Stomach smooth muscle (tissue), 2 donors: ENCODE data around the gene DNM2.
"Not testable (repeated sequence)": the region's sequence is repeated elsewhere in the genome, so short reads cannot be mapped to it uniquely, and the experiment has no call there.

Experiments
- H3K27ac ChIP-seq: one replicate; pipeline ENCODE4 v1.7.0; 2013; ENCODE audit warnings: mild to moderate bottlenecking, low read length, inconsistent platforms
- H3K27me3 ChIP-seq, 2 donors: one replicate each; pipeline ENCODE4 v1.7.0; 2013; ENCODE audit warnings: low read length in 2 of 2; ENCODE audit not compliant: insufficient read depth in 2 of 2, control insufficient read depth in 1 of 2
- H3K36me3 ChIP-seq, 2 donors: one replicate each; pipeline ENCODE4 v1.7.0; 2013; ENCODE audit warnings: low read length in 2 of 2; ENCODE audit not compliant: control insufficient read depth in 2 of 2, insufficient read depth in 2 of 2
- H3K4me1 ChIP-seq: one replicate; pipeline ENCODE4 v1.7.0; 2013; ENCODE audit warnings: low read length; ENCODE audit not compliant: control insufficient read depth, insufficient read depth
- H3K4me3 ChIP-seq, 2 donors: one replicate each; pipeline ENCODE4 v1.7.0; 2013; ENCODE audit warnings: low read length in 2 of 2
- H3K9ac ChIP-seq, 2 donors: one replicate each; pipeline ENCODE4 v1.7.0; 2013; ENCODE audit warnings: low read length in 2 of 2, mild to moderate bottlenecking in 1 of 2
- H3K9me3 ChIP-seq, 2 donors: one replicate each; pipeline ENCODE4 v1.7.0; 2013; ENCODE audit warnings: low read length in 2 of 2; ENCODE audit not compliant: control insufficient read depth in 2 of 2
- donor health status: healthy.
- donor health status: Pancreatic carcinoma.

DNM2 gene

DNA sequence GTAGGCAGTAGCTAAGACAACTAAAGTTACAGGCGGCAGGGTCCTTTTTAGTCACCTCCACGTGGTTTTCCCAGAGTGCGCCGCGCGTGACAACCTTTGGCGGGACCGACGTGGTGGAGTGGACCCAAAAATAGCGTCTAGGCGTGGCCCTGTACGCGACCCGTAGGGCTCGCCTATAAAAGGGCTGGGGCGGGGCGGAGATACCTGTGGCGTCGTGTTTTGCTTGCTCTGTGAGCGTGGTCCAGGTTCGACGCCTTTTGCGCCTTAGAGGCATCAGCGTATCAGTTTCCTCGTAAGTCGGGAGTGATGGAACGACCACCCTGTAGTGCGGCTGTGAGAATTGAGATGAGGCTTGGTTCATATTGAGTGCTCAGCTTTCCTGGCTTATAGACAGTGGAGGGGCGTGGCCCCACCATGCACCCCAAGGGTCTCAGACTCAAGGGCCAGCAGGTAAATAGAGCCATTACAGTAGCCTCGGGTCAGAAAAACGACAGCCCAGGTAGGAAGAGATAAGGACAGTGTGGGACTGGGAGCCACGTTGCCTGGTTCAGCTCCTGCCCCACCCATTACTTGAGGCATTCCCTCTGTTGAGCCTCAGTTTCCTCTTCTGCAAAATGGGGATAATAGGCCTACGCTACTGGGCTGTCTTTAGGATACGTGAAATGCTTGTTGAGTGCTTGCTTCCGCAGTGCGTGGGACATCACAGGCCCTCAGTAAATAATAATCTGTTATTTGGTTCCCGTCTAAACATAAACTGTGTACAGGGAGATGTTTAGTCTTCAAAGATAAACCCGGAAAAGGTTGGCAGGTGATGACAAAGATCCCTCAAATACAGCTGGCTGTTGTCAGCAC is 118.8 kb downstream of the DNM2 start:
- peak overlapping the region; percentile 97 for H3K27ac ChIP-seq
- H3K9ac ChIP-seq = peak overlapping the region; percentile 90 to 91
- H3K27me3 ChIP-seq = no peaks in the 10 kb centered on the region
- peaks cover 15% of the 10 kb centered on the region for H3K4me1 ChIP-seq
- H3K36me3 ChIP-seq = peaks cover 0 to 9% of the 10 kb centered on the region in 2 donors
- peak overlapping the region; percentile 87 for H3K4me3 ChIP-seq
- H3K9me3 ChIP-seq = peaks cover 0 to 3% of the 10 kb centered on the region in 2 donors

DNA sequence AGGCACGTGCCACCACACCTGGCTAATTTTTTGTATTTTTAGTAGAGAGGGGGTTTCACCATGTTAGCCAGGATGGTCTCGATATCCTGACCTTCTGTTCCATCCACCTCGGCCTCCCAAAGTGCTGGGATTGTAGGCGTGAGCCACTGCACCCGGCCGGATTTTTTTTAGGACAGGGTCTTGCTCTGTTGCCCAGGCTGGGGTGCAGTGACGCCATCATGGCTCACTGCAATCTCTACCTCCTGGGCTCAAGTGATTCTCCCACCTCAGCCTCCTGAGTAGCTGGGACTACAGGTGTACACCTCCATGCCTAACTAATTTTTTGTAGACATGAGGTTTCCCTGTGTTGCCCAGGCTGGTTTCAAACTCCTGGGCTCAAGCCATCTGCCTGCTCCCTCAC is 119.8 kb downstream of the DNM2 start:
- H3K27ac ChIP-seq, H3K4me3 ChIP-seq, H3K36me3 ChIP-seq, H3K9ac ChIP-seq, H3K27me3 ChIP-seq, H3K9me3 ChIP-seq: not testable (repeated sequence)
- H3K4me1 ChIP-seq = peaks cover 15% of the 10 kb centered on the region

DNA sequence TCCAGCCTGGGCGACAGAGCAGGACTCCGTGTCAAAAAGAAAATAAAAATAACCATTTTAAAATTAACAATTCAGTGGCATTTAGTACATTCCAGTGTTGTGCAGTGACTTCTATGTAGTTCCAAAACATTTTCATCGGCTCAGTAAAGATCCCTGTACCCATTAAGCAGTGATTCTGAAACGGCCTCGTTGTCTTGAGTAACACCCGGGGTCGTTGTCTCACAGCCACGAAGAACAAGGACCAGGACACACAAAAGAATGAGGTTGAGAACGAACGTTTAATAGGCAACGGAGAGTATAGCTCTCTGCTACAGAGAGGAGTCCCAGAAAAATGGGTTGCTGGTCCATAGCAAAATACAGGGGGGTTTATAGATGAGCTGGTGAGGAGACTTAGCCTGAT is 120.5 kb downstream of the DNM2 start:
- no peak overlapping the region for H3K9ac ChIP-seq
- no peaks in the 10 kb centered on the region for H3K36me3 ChIP-seq
- H3K4me3 ChIP-seq = no peak overlapping the region
- peaks cover 15% of the 10 kb centered on the region for H3K4me1 ChIP-seq
- H3K9me3 ChIP-seq = peaks cover 0 to 3% of the 10 kb centered on the region in 2 donors
- H3K27me3 ChIP-seq = no peaks in the 10 kb centered on the region
- H3K27ac ChIP-seq = no peak overlapping the region

DNA sequence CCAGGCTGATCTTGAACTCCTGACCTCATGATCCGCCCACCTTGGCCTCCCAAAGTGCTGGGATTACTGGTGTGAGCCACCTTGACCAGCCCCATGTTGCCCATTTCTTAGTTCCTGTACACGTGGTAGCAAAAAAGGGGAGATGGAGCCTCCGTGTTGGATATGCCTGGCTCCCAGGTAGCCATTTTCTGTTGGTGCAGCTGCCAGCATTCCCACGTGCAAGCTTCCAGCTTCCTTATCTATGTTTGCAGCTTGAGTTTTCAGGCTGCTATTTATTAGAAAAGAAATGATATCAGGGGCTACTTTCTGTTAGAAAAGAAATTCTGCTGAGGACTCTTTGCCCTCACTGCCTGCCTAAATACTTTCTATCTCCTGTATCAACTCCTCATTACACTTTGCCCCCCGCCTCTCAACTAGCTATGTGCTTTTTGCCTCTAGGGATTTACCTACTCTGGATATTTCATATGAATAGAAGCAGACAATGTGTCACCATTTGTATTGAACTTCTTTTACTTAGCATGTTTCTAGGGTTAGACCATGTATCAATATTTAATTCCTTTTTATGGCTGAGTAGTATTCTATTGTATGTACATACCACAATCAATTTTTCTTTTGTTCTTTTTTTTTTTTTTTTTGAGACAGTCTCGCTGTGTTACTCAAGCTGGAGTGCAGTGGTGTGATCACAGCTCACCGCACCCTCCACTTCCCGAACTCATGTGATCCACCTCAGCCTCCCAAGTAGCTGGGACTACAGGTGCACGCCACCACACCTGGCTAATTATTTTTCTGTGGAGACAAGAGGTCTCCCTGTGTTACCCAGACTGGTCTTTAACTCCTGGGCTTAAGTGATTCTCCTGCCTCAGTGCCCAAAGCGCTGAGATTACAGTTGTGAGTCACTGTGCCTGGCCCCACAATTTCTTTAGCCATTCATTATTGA is 121.5 kb downstream of the DNM2 start:
- no peak overlapping the region for H3K9ac ChIP-seq
- peaks cover 0 to 3% of the 10 kb centered on the region in 2 donors for H3K9me3 ChIP-seq
- H3K36me3 ChIP-seq = no peaks in the 10 kb centered on the region
- H3K4me3 ChIP-seq = no peak overlapping the region
- peaks cover 15% of the 10 kb centered on the region for H3K4me1 ChIP-seq
- no peaks in the 10 kb centered on the region for H3K27me3 ChIP-seq
- no peak overlapping the region for H3K27ac ChIP-seq

DNA sequence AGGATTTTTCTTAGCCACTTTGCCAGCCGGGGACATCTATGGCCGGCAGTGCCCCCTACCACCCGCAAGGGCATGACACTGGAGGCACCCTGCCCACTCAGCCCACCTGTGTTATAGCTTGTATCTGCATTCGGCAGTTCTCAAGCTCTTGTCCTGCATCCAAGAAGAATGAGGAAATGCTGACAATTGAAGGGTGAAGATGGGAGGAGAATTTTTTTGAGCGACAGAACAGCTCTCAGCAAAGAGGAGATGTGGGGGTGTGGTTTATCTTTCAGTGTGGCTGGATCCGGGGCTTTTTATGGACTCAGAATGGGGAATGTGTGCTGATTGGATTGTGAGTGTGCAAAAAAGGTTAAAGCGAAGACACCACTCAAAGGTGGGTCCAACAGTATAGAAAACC is 124.9 kb downstream of the DNM2 start:
- Histone ChIP-seq H3K9me3 (no peaks in the 10 kb centered on the region), H3K4me3 (no peak overlapping the region), H3K9ac (no peak overlapping the region), H3K27ac (no peak overlapping the region), H3K36me3 (no peaks in the 10 kb centered on the region), H3K4me1 (no peaks in the 10 kb centered on the region), H3K27me3 (no peaks in the 10 kb centered on the region)

DNA sequence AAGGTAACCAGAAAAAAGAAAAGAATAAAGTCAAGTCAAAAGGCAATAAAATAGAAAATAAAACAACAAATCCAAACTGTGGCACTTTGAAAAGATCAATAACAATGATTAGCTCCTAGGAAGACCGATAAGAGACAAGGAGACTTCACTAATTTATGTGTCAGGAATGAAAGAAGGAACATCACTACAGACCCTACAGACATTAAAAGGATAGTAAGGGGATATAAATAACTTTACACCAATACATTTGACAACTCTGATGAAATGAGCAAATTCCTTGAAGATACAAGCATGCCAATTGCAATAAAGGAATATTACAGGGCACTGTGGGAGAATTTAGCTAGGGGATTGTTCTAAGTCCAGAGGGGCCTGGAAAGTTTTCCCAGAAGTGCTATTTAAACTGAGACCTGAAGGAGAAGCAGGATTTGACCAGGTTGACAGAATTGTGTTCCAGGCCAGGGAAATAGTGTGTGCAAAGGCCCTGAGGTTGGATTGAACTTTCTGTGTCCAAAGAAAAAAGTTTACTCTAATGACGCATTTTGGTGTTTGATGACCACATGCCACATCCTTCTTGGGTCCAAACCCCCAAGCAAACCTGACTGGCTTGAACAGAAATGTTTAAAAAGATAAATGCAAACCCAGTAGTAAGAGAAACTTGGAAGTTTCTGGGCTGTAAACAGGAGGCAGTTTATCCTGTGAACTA is 128.8 kb downstream of the DNM2 start:
- Histone ChIP-seq H3K9ac (no peak overlapping the region), H3K27me3 (peaks cover 0 to 5% of the 10 kb centered on the region in 2 donors), H3K36me3 (no peaks in the 10 kb centered on the region), H3K27ac (no peak overlapping the region), H3K4me1 (no peaks in the 10 kb centered on the region), H3K9me3 (no peaks in the 10 kb centered on the region), H3K4me3 (no peak overlapping the region)

DNA sequence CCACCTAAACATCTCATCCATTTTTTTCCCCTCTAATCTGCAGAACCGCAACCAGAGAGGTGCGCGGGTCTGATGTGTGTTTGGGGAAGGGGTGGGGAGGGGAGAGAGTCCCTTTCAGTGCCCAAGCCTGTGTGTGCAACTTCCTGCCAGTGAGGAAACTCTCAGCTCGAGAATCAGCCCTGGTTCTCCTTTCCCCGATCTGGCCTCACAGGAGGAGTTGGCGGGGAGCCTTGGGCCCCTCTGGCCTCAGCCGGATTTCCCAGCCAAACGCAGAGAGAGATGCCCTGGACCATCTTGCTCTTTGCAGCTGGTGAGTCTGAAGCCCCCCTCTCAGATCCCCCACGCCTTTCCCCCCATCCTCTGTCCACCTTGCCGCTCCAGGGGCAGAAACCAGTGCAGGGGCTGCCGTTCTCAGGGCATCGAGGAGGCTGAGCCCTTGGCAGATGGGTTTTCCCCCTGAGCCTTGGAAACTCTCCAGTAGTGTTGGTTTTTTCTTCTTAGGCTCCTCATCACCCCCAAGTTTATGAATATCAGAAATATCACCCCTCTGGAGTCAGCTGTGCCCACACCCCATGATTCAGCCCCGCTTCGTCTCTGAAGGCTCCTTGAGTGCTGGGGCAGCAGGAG is 130.5 kb downstream of the DNM2 start, which contains the start of gene C19orf38:
Gene C19orf38 (plus strand): TSS at position 186 of the 627 bp plus-strand sequence. CDS start 94 bp downstream, at position 280.
- Histone ChIP-seq H3K27me3 (peaks cover 0 to 5% of the 10 kb centered on the region in 2 donors), H3K9me3 (no peaks in the 10 kb centered on the region), H3K36me3 (no peaks in the 10 kb centered on the region), H3K27ac (no peak within 1 kb of the TSS), H3K9ac (no peak within 1 kb of the TSS), H3K4me1 (no peaks in the 10 kb centered on the region), H3K4me3 (no peak within 1 kb of the TSS)

DNA sequence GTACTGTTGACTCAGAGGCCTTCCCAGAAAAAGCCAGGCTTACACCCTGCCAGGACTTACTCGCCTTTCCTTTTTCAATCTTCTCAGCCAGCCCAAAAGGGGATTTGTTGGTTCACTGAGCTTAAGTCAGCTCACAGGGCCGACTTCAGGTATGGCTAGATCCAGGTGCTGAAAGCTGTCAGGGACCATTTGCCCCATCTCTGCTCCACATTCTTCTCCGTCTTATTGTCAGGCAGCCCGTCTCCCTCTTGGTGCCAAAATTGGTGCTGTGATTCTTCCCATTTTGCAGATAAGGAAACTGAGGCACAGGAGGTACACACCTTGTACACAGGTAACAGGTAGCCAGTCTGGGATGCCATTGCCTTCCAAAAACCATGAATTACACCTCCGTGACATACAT is 132.8 kb downstream of the DNM2 start:
- Histone ChIP-seq H3K27ac (no peak overlapping the region), H3K4me3 (no peak overlapping the region), H3K9ac (no peak overlapping the region), H3K4me1 (no peaks in the 10 kb centered on the region), H3K9me3 (no peaks in the 10 kb centered on the region), H3K36me3 (no peaks in the 10 kb centered on the region), H3K27me3 (peaks cover 0 to 5% of the 10 kb centered on the region in 2 donors)

DNA sequence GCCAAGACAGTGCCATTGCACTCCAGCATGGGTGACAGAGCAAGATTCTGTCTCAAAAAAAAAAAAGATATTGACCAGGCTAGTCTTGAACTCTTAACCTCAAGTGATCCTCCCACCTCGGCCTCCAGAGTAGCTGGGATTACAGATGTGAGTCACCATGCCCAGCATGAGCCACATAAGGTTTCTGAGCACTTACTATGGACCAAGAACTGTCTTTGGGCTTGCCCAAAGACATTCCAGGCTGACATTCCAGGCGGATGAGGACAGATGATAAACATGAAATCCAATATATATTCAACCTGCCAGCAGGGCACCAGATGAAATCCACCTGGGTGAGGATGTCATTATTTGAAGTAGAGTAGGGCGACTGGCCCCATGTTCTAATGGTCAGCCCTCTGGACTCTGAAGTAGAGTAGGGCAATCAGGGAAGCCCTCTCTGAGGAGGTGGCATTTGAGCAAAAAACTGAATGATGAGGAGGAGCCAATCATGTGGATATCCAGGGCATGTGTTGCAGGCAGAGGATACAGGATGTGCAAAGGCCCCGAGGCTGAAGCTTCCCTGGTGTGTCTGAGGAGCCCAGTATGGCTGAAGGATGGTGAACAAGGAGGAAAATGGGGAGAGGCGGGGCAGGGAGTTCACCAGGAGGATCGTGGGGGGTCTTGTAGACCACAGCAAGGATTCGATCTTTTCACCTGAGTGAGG is 134.4 kb downstream of the DNM2 start:
- Histone ChIP-seq H3K9me3 (no peaks in the 10 kb centered on the region), H3K36me3 (no peaks in the 10 kb centered on the region), H3K27me3 (peaks cover 0 to 5% of the 10 kb centered on the region in 2 donors), H3K4me3 (no peak overlapping the region), H3K9ac (no peak overlapping the region), H3K27ac (no peak overlapping the region), H3K4me1 (no peaks in the 10 kb centered on the region)
